Measurements from ENCODE around the gene MROH7.

GRCh38 chr1:54715493-54716298 is 74.1 kb downstream of the MROH7 start, which contains the start of gene TTC4:
- TF ChIP-seq CTCF (IDR thresholded peaks at IDR 0.05) (no peak), EZH2 (IDR thresholded peaks at IDR 0.05) (no peak), EZH2phosphoT487 (IDR thresholded peaks at IDR 0.05) (no peak)

Measured in neural progenitor cell (in vitro differentiated cells).